Measurements from ENCODE around the gene LUC7L3. TPM values are rescaled to one million over a fixed set of nuclear protein-coding genes. Genes with fewer than 3 reads are reported as not detected.

The LUC7L3 gene
- total and polyA plus RNA-seq, 12 donors = 33.7 to 188 (median 46.8) TPM

DNA sequence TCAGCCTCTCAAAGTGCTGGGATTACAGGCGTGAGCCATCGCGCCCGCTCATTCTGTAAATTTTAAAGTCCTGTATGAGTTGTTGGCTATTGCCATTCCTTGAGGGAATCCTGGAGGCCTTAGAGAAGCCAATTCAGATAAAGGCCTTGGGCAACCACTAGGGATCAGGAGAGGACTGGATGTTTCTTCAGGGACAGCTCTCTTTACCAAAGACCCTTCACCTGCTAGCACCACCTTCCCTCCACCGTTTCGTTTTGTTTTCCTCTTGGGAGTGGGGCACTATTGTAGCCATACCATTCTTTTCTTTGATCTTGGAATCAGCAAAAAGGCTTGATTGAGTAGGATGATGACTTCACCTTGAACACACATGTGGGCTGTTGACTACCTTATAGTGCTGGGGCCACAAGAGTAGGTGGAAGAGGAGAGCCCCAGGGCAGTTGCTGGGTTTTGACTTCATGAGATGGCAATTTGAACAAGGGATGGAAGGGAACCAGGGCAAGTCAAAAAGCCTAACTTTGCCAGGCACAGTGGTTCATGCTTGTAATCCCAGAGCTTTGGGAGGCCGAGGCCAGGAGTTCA lies 54.9 kb downstream of the LUC7L3 start:
- Histone ChIP-seq H3K4me1 (no peaks in the 10 kb centered on the region), H3K27me3 (no peaks in the 10 kb centered on the region), H3K9me3 (no peaks in the 10 kb centered on the region), H3K4me3 (no peak overlapping the region), H3K36me3 (no peaks in the 10 kb centered on the region), H3K27ac (no peak overlapping the region)
- TF ChIP-seq CTCF (IDR thresholded peaks at IDR 0.05) = no peak
- no peak for ATAC-seq
- 84 to 89% methylated on average over 7 of the region's 7 CpGs for WGBS, 2 donors
- no peak for DNase-seq
- intact Hi-C loops (cut with DNase I) = no loop called here

GRCh38 chr17:50775926-50776325 lies 56.5 kb downstream of the LUC7L3 start:
- no peaks in the 10 kb centered on the region for H3K36me3 ChIP-seq
- 95 to 96% methylated on average over 3 of the region's 3 CpGs for WGBS, 2 donors
- DNase-seq (no peak), ATAC-seq (no peak)
- no peaks in the 10 kb centered on the region for H3K9me3 ChIP-seq
- H3K4me3 ChIP-seq = no peak overlapping the region
- H3K27me3 ChIP-seq = no peaks in the 10 kb centered on the region
- TF ChIP-seq CTCF (IDR thresholded peaks at IDR 0.05) = no peak
- no peak overlapping the region for H3K27ac ChIP-seq
- peaks cover 0 to under 1% (median 0%) of the 10 kb centered on the region in 9 donors for H3K4me1 ChIP-seq
- intact Hi-C loops (cut with DNase I) = no loop called here

DNA sequence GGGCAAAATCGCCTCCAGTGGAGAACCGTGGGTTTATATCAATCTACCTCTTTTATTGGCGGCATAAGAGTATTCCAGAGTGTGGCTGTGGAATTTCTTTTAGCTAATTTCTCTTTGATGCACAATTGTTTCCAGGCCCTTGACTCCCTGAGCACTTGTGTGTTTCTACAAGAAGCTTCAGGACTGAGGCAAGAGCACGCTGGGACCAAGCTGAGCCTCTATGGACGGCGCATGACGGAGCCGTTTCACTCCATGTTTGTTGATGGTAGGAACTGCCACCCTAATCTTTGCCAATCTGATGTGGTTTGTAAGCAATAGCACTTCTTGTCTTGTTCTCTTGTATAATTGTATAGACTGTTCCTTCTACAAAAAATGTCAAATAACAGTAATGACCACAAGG lies 59.1 kb downstream of the LUC7L3 start:
- H3K27me3 ChIP-seq = peaks cover 0 to 4% (median 0%) of the 10 kb centered on the region in 7 donors
- no peak for ATAC-seq
- WGBS, 2 donors = 85 to 91% methylated on average over 8 of the region's 8 CpGs
- DNase-seq = no peak
- no peak for TF ChIP-seq CTCF (IDR thresholded peaks at IDR 0.05)
- no peak overlapping the region for H3K4me3 ChIP-seq
- intact Hi-C loops (cut with DNase I) = no loop called here
- H3K4me1 ChIP-seq = peaks cover 0 to 9% (median 0%) of the 10 kb centered on the region in 9 donors
- no peaks in the 10 kb centered on the region for H3K9me3 ChIP-seq
- no peak overlapping the region for H3K27ac ChIP-seq
- no peaks in the 10 kb centered on the region for H3K36me3 ChIP-seq

- 82 to 86% methylated on average over 4 of the region's 4 CpGs for WGBS, 2 donors
- ATAC-seq (no peak), DNase-seq (no peak)
- Histone ChIP-seq H3K9me3 (no peaks in the 10 kb centered on the region), H3K27me3 (peaks cover 0 to 4% (median 0%) of the 10 kb centered on the region in 7 donors), H3K36me3 (no peaks in the 10 kb centered on the region), H3K4me3 (no peak overlapping the region), H3K4me1 (peaks cover 0 to 9% (median 0%) of the 10 kb centered on the region in 9 donors), H3K27ac (no peak overlapping the region)
- TF ChIP-seq CTCF (IDR thresholded peaks at IDR 0.05) = no peak
- intact Hi-C loops (cut with DNase I) = no loop called here
Measured at GRCh38 chr17:50778988-50779387, 59.6 kb downstream of the LUC7L3 start.
